Measurements from ENCODE around the gene SOS2.
"Not testable (repeated sequence)": the region's sequence is repeated elsewhere in the genome, so short reads cannot be mapped to it uniquely, and the experiment has no call there.

The SOS2 gene

DNA sequence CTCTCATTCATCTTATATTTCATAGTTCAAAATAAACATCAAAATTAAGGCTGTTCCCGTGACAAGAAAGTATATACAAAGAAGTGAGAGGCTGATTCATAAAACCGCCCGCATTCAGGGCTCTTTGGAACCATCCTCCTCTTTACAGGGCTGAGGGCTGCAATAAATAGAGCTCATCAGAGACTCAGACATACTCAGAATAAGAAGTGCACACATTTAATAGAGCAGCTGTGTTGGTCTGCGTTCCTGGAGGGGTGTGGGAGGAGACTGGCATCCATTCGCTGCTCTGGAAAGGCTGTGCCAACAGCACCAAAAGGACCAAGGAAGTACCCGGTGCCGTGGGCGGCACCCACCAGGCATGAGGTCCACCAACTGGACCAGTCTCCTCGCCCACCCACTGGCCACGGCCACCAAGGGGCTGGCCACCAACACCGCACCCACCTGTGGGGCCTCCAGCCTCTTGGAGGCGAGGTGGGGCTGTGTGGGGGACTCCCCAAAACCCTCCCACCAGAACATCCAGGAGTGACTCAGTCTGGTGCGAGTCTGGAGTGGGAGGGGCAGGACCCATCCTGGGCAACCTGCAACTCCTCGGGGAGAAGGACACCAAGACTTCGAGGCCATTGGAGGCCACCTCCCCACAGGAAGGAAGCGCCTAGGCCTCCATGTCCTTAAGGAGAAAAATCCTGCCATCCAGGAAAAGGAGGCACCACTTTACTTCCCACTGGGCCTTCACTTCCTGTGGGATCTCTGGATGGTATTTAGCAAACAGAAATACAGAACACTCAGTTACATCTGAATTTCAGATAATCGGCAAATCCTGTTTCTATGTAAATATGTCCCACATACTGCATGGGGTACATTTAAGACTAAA, 147.7 kb downstream of the SOS2 start:
- Histone ChIP-seq H3K18ac (ENCODE audit: low read length) (no peak overlapping the region), H4K91ac (ENCODE audit: low read depth, low read length, poor library complexity) (no peak overlapping the region), H2BK120ac (ENCODE audit: low read depth, low read length) (no peak overlapping the region), H3K9me3 (replicated peaks in 1 of 2; ENCODE audit: control insufficient read depth in 2 of 2, insufficient read depth in 1 of 2, low read depth in 1 of 2, low read length in 2 of 2) (no peaks in the 10 kb centered on the region), H3K79me1 (ENCODE audit: low read depth, low read length) (no peaks in the 10 kb centered on the region), H3K9ac (ENCODE audit: low read depth, low read length, poor library complexity) (no peak overlapping the region), H3K4me1 (ENCODE audit: control insufficient read depth in 2 of 2, insufficient read depth in 1 of 2, low read depth in 1 of 2, low read length in 2 of 2) (no peaks in the 10 kb centered on the region), H2BK5ac (ENCODE audit: low read length) (no peak overlapping the region), H3K36me3 (replicated peaks in 1 of 2; ENCODE audit: control insufficient read depth in 2 of 2, insufficient read depth in 2 of 2, low read length in 2 of 2) (no peaks in the 10 kb centered on the region), H3K4ac (ENCODE audit: low read length) (no peak overlapping the region), H2BK12ac (ENCODE audit: low read length) (no peak overlapping the region), H3K4me3 (ENCODE audit: low read length in 2 of 2) (no peak overlapping the region), H4K8ac (ENCODE audit: low read depth, low read length) (no peak overlapping the region), H2AK5ac (ENCODE audit: low read depth, low read length) (no peak overlapping the region), H2BK15ac (ENCODE audit: low read length) (no peak overlapping the region), H3K27ac (replicated peaks; ENCODE audit: low read length) (no peak overlapping the region), H3K23ac (ENCODE audit: low read depth, low read length, poor library complexity) (no peak overlapping the region), H3K27me3 (ENCODE audit: control insufficient read depth in 3 of 3, insufficient read depth in 3 of 3, low read depth in 1 of 3, low read length in 3 of 3) (no peaks in the 10 kb centered on the region), H3K14ac (ENCODE audit: low read length) (no peak overlapping the region), H2AFZ (ENCODE audit: low read length) (no peak overlapping the region), H3K4me2 (ENCODE audit: insufficient read depth, low read length, poor library complexity, severe bottlenecking) (no peak overlapping the region)
- no peak for DNase-seq (ENCODE audit: low spot score)
- no CpG with 5 or more reads among the region's 17 CpGs for WGBS, 2 donors (ENCODE audit: extremely low coverage in 2 of 2, insufficient read length in 2 of 2, insufficient replicate concordance in 1 of 2)

DNA sequence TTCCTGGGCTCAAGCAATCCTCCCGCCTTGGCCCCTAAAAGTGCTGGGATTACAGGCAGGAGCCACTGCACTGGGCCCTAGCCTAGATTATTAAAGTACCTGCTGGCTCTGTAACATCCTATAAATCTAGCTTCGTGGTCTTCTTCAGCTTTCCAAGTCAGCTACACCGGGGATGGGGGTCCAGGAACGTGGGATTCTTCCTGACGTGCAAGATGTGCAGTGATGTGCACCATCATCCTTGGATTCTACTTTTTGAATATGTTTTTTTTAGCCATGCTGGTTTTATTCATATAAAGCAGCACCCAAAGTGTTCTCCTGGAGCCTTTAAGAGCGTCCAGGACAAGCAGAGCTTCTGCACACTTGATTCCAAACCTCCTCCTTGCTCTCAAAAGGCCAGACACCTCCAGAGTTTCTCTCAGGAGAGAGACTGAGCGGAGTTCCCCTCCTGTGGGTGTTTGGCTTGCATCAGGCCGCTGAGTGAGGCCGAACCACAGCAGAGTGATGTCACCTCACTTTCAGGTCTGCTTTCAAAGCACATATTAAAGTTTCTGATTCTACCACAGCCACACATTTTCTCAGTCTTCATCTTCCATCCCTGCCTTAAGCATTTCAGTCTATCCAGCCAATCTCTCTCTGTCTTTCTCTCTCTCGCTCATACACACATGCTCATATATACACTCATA, 148.5 kb downstream of the SOS2 start:
- no peak overlapping the region for H2BK12ac ChIP-seq (ENCODE audit: low read length)
- no peak overlapping the region for H3K4me2 ChIP-seq (ENCODE audit: insufficient read depth, low read length, poor library complexity, severe bottlenecking)
- H2AK5ac ChIP-seq (ENCODE audit: low read depth, low read length) = no peak overlapping the region
- no peak overlapping the region for H2BK5ac ChIP-seq (ENCODE audit: low read length)
- H3K14ac ChIP-seq (ENCODE audit: low read length) = no peak overlapping the region
- H3K23ac ChIP-seq (ENCODE audit: low read depth, low read length, poor library complexity) = no peak overlapping the region
- H3K18ac ChIP-seq (ENCODE audit: low read length) = no peak overlapping the region
- no peaks in the 10 kb centered on the region for H3K4me1 ChIP-seq (ENCODE audit: control insufficient read depth in 2 of 2, insufficient read depth in 1 of 2, low read depth in 1 of 2, low read length in 2 of 2)
- DNase-seq (ENCODE audit: low spot score) = no peak
- no peak overlapping the region for H2BK15ac ChIP-seq (ENCODE audit: low read length)
- no peak overlapping the region for H4K8ac ChIP-seq (ENCODE audit: low read depth, low read length)
- no peak overlapping the region for H4K91ac ChIP-seq (ENCODE audit: low read depth, low read length, poor library complexity)
- WGBS, 2 donors (ENCODE audit: extremely low coverage in 2 of 2, insufficient read length in 2 of 2, insufficient replicate concordance in 1 of 2) = 100% methylated on average over 1 of the region's 10 CpGs; no CpG with 5 or more reads in 1 of the 2 donors
- H3K4me3 ChIP-seq (ENCODE audit: low read length in 2 of 2) = no peak overlapping the region
- H3K9me3 ChIP-seq (replicated peaks in 1 of 2; ENCODE audit: control insufficient read depth in 2 of 2, insufficient read depth in 1 of 2, low read depth in 1 of 2, low read length in 2 of 2) = no peaks in the 10 kb centered on the region
- no peak overlapping the region for H2AFZ ChIP-seq (ENCODE audit: low read length)
- H3K9ac ChIP-seq (ENCODE audit: low read depth, low read length, poor library complexity) = no peak overlapping the region
- H3K79me1 ChIP-seq (ENCODE audit: low read depth, low read length) = no peaks in the 10 kb centered on the region
- no peak overlapping the region for H3K4ac ChIP-seq (ENCODE audit: low read length)
- H3K27ac ChIP-seq (replicated peaks; ENCODE audit: low read length) = no peak overlapping the region
- H3K27me3 ChIP-seq (ENCODE audit: control insufficient read depth in 3 of 3, insufficient read depth in 3 of 3, low read depth in 1 of 3, low read length in 3 of 3) = no peaks in the 10 kb centered on the region
- no peak overlapping the region for H2BK120ac ChIP-seq (ENCODE audit: low read depth, low read length)
- H3K36me3 ChIP-seq (replicated peaks in 1 of 2; ENCODE audit: control insufficient read depth in 2 of 2, insufficient read depth in 2 of 2, low read length in 2 of 2) = no peaks in the 10 kb centered on the region

DNA sequence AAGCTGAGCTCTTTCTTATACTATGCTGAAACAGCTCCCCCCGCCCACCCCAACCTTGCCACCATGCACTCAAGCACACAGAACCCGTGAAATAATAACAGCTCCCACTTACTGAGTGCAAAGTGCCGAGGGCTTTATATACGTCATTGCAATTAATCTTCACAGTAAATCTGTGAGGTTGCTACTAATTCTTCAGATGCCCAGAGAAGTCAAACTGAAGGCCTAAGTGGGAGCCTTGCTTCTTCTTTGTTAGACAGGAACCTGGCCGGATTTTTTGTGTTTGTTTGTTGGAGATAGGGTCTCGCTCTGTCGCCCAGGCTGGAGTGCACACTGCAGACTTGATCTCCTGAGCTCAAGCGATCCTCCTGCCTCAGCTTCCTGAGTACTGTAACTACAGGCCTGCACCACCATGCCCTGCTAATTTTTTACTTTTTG, 149.1 kb downstream of the SOS2 start:
- H2BK120ac ChIP-seq (ENCODE audit: low read depth, low read length) = no peak overlapping the region
- no peaks in the 10 kb centered on the region for H3K9me3 ChIP-seq (replicated peaks in 1 of 2; ENCODE audit: control insufficient read depth in 2 of 2, insufficient read depth in 1 of 2, low read depth in 1 of 2, low read length in 2 of 2)
- H3K23ac ChIP-seq (ENCODE audit: low read depth, low read length, poor library complexity) = no peak overlapping the region
- DNase-seq (ENCODE audit: low spot score) = no peak
- WGBS, 2 donors (ENCODE audit: extremely low coverage in 2 of 2, insufficient read length in 2 of 2, insufficient replicate concordance in 1 of 2) = no CpG with 5 or more reads among the region's 8 CpGs
- no peaks in the 10 kb centered on the region for H3K4me1 ChIP-seq (ENCODE audit: control insufficient read depth in 2 of 2, insufficient read depth in 1 of 2, low read depth in 1 of 2, low read length in 2 of 2)
- no peaks in the 10 kb centered on the region for H3K36me3 ChIP-seq (replicated peaks in 1 of 2; ENCODE audit: control insufficient read depth in 2 of 2, insufficient read depth in 2 of 2, low read length in 2 of 2)
- no peak overlapping the region for H2BK12ac ChIP-seq (ENCODE audit: low read length)
- no peak overlapping the region for H4K91ac ChIP-seq (ENCODE audit: low read depth, low read length, poor library complexity)
- H3K79me1 ChIP-seq (ENCODE audit: low read depth, low read length) = no peaks in the 10 kb centered on the region
- no peak overlapping the region for H3K4me3 ChIP-seq (ENCODE audit: low read length in 2 of 2)
- no peak overlapping the region for H2BK5ac ChIP-seq (ENCODE audit: low read length)
- no peak overlapping the region for H2BK15ac ChIP-seq (ENCODE audit: low read length)
- H2AK5ac ChIP-seq (ENCODE audit: low read depth, low read length) = no peak overlapping the region
- H3K4ac ChIP-seq (ENCODE audit: low read length) = no peak overlapping the region
- H3K27me3 ChIP-seq (ENCODE audit: control insufficient read depth in 3 of 3, insufficient read depth in 3 of 3, low read depth in 1 of 3, low read length in 3 of 3) = no peaks in the 10 kb centered on the region
- no peak overlapping the region for H3K14ac ChIP-seq (ENCODE audit: low read length)
- no peak overlapping the region for H3K27ac ChIP-seq (replicated peaks; ENCODE audit: low read length)
- no peak overlapping the region for H3K9ac ChIP-seq (ENCODE audit: low read depth, low read length, poor library complexity)
- H4K8ac ChIP-seq (ENCODE audit: low read depth, low read length) = no peak overlapping the region
- H3K18ac ChIP-seq (ENCODE audit: low read length) = no peak overlapping the region
- H3K4me2 ChIP-seq (ENCODE audit: insufficient read depth, low read length, poor library complexity, severe bottlenecking) = no peak overlapping the region
- H2AFZ ChIP-seq (ENCODE audit: low read length) = peak overlapping the region; percentile 20

GRCh38 chr14:50079103-50079502, 152.3 kb downstream of the SOS2 start:
- H3K4me2 ChIP-seq (ENCODE audit: insufficient read depth, low read length, poor library complexity, severe bottlenecking); H4K8ac ChIP-seq (ENCODE audit: low read depth, low read length); H2AK5ac ChIP-seq (ENCODE audit: low read depth, low read length); H3K14ac ChIP-seq (ENCODE audit: low read length); H3K79me1 ChIP-seq (ENCODE audit: low read depth, low read length); H3K4me1 ChIP-seq (ENCODE audit: control insufficient read depth in 2 of 2, insufficient read depth in 1 of 2, low read depth in 1 of 2, low read length in 2 of 2); H2BK120ac ChIP-seq (ENCODE audit: low read depth, low read length); H3K18ac ChIP-seq (ENCODE audit: low read length); H2AFZ ChIP-seq (ENCODE audit: low read length); H4K91ac ChIP-seq (ENCODE audit: low read depth, low read length, poor library complexity); H3K4ac ChIP-seq (ENCODE audit: low read length); H2BK5ac ChIP-seq (ENCODE audit: low read length); H3K23ac ChIP-seq (ENCODE audit: low read depth, low read length, poor library complexity); DNase-seq (ENCODE audit: low spot score); H2BK15ac ChIP-seq (ENCODE audit: low read length); H3K9ac ChIP-seq (ENCODE audit: low read depth, low read length, poor library complexity); H3K36me3 ChIP-seq (replicated peaks in 1 of 2; ENCODE audit: control insufficient read depth in 2 of 2, insufficient read depth in 2 of 2, low read length in 2 of 2); H2BK12ac ChIP-seq (ENCODE audit: low read length); H3K27ac ChIP-seq (replicated peaks; ENCODE audit: low read length); H3K4me3 ChIP-seq (ENCODE audit: low read length in 2 of 2); H3K27me3 ChIP-seq (ENCODE audit: control insufficient read depth in 3 of 3, insufficient read depth in 3 of 3, low read depth in 1 of 3, low read length in 3 of 3); H3K9me3 ChIP-seq (replicated peaks in 1 of 2; ENCODE audit: control insufficient read depth in 2 of 2, insufficient read depth in 1 of 2, low read depth in 1 of 2, low read length in 2 of 2): not testable (repeated sequence)
- WGBS, 2 donors (ENCODE audit: extremely low coverage in 2 of 2, insufficient read length in 2 of 2, insufficient replicate concordance in 1 of 2) = no CpG with 5 or more reads among the region's 1 CpG

Data from neuronal stem cell (in vitro differentiated cells).